Neural crest cell (in vitro differentiated cells): ENCODE results near the gene TTLL11. TPM values are rescaled to one million over a fixed set of nuclear protein-coding genes. Genes with fewer than 3 reads are reported as not detected.
"Not testable (repeated sequence)": the region's sequence is repeated elsewhere in the genome, so short reads cannot be mapped to it uniquely, and the experiment has no call there.

Experiments used
- DNase-seq: peaks from one replicate; pipeline ENCODE4 v3.0.0; 2021; ENCODE audit warnings: low read depth, mixed read lengths, low spot score
- H3K27ac Mint-ChIP-seq: one replicate; pipeline ENCODE4 v1.8.0; 2021; ENCODE audit warnings: mild to moderate bottlenecking, mixed read lengths; ENCODE audit not compliant: unreplicated experiment
- H3K27me3 Mint-ChIP-seq: 2 replicates; pipeline ENCODE4 v1.8.0; 2021; ENCODE audit warnings: low read depth, mild to moderate bottlenecking, mixed read lengths
- H3K36me3 Mint-ChIP-seq: 2 replicates; pipeline ENCODE4 v1.8.0; 2021; ENCODE audit warnings: low read depth, mild to moderate bottlenecking, mixed read lengths
- H3K4me1 Mint-ChIP-seq: 2 replicates; pipeline ENCODE4 v1.8.0; 2021; ENCODE audit warnings: mixed read lengths
- H3K4me3 Mint-ChIP-seq: one replicate; pipeline ENCODE4 v1.8.0; 2021; ENCODE audit warnings: mild to moderate bottlenecking, mixed read lengths
- H3K9me3 Mint-ChIP-seq: 2 replicates; pipeline ENCODE4 v1.8.0; 2021; ENCODE audit warnings: mixed read lengths
- CTCF ChIP-seq: fragments of 200-600 bp; sonication (generic); conservative IDR thresholded peaks from 2 replicates; pipeline ENCODE4 v1.5.0; 2021; ENCODE audit warnings: antibody characterized with exemption, mild to moderate bottlenecking
- total RNA-seq: library from RNA; stranded (reverse); gene quantifications from 2 replicates; pipeline ENCODE4 v1.2.1, GENCODE V29; 2021

Gene TTLL11
- total RNA-seq, 1 donor from 2014 or later, result 9.1 TPM

DNA sequence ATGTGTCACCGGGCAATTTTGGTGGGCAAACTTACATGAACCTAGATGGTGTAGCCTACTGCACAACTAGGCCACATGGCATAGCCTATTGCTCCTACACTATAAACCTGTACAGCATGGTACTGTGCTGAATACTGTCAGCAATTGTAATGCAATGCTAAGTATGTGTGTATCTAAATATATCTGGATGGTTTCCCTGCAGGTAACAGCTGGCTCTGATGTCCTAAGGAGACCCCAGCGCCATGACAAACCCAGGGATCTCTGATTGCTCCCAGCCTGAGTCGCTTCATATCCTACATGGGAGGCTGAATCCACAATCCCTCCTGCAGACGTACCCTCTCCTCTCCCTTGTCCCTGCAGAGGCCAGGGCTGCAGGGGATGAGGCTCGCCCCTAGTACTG, 26.6 kb upstream of the TTLL11 start:
- no peaks in the 10 kb centered on the region for H3K36me3 Mint-ChIP-seq
- H3K27me3 Mint-ChIP-seq, result peaks cover 25% of the 10 kb centered on the region
- no peak for DNase-seq
- no peak overlapping the region for H3K4me3 Mint-ChIP-seq
- no peak for TF ChIP-seq CTCF
- no peaks in the 10 kb centered on the region for H3K9me3 Mint-ChIP-seq
- H3K4me1 Mint-ChIP-seq, result peaks cover 4% of the 10 kb centered on the region
- no peak overlapping the region for H3K27ac Mint-ChIP-seq

GRCh38 chr9:122119166-122119521, 26.0 kb upstream of the TTLL11 start:
- H3K27ac Mint-ChIP-seq, result no peak overlapping the region
- no peak for TF ChIP-seq CTCF
- no peak overlapping the region for H3K4me3 Mint-ChIP-seq
- H3K27me3 Mint-ChIP-seq, result peaks cover 22% of the 10 kb centered on the region
- H3K4me1 Mint-ChIP-seq, result peaks cover 4% of the 10 kb centered on the region
- H3K36me3 Mint-ChIP-seq, result no peaks in the 10 kb centered on the region
- no peaks in the 10 kb centered on the region for H3K9me3 Mint-ChIP-seq
- DNase-seq, result no peak

DNA sequence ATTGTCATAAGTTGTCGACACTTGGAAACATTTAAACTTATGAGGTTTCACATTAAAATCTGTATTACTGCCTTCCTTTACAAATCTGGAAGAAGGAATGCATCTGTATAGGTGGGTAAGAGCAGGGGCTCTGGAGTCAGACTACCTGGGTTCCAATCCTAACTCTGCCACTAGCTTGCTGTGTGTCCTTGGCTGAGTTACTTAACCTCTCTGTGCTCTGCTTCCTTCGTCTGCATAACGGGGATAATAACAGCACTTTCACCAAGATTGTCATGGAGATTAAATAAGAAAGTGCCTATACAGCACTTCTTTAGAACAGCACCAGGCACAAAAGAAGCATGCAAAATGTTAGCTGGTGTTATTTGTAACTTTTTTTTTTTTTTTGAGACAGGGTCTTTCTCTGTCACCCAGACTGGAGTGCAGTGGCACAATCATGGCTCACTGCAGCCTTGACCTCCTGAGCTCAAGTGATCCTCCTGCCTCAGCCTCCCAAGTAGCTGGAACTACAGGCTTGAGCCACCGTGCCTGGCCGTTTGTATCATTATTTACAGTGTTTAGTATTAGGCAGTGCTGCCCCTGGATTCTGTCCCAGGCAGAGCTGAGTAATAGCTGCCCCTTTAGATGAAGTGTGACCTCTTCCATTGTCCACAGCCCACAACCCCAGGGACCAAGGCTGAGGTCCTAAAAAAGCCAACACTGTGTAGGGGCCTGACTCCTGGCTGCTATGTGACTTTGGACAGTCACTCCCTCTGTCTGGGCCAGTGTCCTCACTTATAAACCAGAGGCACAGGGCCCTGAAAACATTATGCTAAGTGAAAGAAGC, 25.4 kb upstream of the TTLL11 start:
- DNase-seq, result no peak
- Mint-ChIP-seq H3K4me3 (no peak overlapping the region), H3K4me1 (peaks cover 4% of the 10 kb centered on the region), H3K36me3 (no peaks in the 10 kb centered on the region), H3K27ac (no peak overlapping the region), H3K9me3 (no peaks in the 10 kb centered on the region), H3K27me3 (peaks cover 18% of the 10 kb centered on the region)
- no peak for TF ChIP-seq CTCF

DNA sequence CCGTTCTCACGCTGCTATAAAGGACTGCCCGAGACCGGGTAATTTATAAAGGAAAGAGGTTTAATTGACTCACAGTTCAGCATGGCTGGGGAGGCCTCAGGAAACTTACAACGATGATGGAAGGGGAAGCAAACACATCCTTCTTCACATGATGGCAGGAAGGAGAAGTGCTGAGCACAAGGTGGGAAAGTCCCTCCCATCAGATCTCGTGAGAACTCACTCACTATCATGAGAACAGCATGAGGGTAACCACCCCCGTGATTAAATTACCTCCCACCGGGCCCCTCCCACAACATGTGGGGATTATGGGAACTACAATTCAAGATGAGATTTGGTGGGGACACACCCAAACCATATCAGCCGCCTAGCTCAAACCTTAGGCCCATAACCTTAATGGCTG, 24.1 kb upstream of the TTLL11 start:
- not testable (repeated sequence) for H3K9me3 Mint-ChIP-seq, H3K4me1 Mint-ChIP-seq, H3K27ac Mint-ChIP-seq, H3K4me3 Mint-ChIP-seq, H3K36me3 Mint-ChIP-seq, DNase-seq
- peaks cover 12% of the 10 kb centered on the region for H3K27me3 Mint-ChIP-seq

DNA sequence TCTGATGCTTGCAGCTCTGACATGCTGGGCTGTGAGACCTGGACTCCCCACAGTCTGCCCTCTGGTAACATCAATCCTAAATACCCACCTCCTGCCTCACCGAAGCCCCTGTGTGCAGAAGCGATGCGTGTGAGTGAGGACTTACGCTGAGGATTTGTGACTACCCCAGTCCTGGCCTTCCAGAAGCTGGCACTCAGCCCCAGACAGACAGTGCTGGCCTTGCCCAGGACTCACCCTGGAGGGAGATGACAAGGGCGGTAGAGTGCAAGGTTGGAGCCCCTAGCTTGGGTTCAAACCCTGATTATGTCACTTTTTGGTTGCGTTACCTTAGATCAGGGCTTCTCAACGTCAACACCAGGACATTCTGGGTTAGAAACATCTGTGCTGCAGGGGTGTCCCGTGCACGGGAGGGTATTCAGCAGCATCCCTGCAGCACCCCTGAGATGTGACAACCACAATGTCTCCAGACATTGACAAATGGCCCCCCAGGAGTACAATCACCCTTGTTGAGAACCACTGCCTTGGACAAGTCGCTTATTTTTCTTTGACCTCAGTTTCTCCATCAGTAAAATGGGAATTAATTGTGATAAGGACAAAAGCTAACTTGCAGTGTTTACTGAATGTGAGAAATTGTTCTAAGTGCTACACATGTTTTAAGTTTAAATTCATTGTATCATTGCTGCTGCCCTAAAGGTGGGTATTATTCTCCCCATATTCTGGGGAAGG, 23.5 kb upstream of the TTLL11 start:
- no peak for DNase-seq
- Mint-ChIP-seq H3K27me3 (peaks cover 12% of the 10 kb centered on the region), H3K4me1 (peaks cover 4% of the 10 kb centered on the region), H3K4me3 (no peak overlapping the region), H3K36me3 (no peaks in the 10 kb centered on the region), H3K27ac (no peak overlapping the region), H3K9me3 (no peaks in the 10 kb centered on the region)
- no peak for TF ChIP-seq CTCF

GRCh38 chr9:122116040-122116439, 22.9 kb upstream of the TTLL11 start:
- peaks cover 4% of the 10 kb centered on the region for H3K4me1 Mint-ChIP-seq
- TF ChIP-seq CTCF, result no peak
- no peak overlapping the region for H3K27ac Mint-ChIP-seq
- no peaks in the 10 kb centered on the region for H3K9me3 Mint-ChIP-seq
- no peaks in the 10 kb centered on the region for H3K36me3 Mint-ChIP-seq
- peaks cover 12% of the 10 kb centered on the region for H3K27me3 Mint-ChIP-seq
- no peak overlapping the region for H3K4me3 Mint-ChIP-seq
- DNase-seq, result no peak
